GM19193 (cell line): ENCODE results near the gene WIZ.

ENCODE experiments used
- POLR2A ChIP-seq: IDR thresholded peaks from 4 replicates; pipeline ENCODE4 v1.6.1; 2011; ENCODE audit not compliant: insufficient read depth, insufficient read length; ENCODE audit errors: extremely low read depth

Gene WIZ

DNA sequence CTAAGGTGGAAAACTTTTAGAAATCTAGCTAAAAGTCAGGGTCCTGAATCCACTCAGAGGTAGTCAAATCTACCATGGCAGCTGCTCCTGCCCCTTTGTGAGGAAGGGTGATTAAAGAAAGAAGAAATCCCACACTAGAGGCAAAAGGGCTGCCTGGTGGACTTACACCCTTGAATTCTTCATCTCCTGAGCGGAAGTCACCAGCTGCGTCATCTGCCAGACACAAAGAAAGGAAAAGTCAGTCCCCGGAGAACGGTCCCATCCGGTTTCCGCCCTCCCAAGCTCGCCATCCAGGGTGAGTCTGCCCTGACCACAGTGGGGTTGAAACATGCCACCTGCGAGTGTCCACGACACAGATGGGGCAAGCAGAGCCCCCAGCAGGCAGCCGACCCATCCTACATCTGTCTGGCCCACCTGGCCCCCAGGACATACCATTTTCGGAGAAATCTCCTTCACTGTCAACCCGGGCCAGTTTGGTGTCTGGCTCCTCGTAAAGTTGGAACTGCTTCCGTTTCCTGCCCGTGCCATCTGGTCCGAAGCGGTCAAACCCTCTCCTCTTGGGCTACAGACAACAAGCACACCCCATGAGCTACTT is 77.9 kb downstream of the WIZ start:
- no peak for TF ChIP-seq POLR2A

DNA sequence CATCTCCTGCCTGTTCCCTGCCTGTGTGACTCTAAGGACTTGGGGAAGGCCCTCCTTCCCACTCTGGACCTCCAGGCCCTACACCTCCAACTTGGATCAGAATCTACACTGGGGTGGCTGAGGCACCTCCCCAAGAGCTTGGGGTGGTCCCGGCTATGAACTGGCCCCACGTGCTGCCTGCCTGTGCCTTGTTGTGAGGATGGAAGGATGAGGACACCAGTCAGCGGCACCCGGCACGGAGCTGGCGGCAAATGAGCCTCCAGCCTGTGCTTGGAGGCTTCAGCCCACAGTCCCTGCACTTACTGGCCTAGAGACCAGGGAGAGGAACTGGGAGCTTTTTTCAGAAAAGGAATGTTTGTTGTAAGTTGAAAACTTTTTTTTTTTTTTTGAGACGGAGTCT is 78.6 kb downstream of the WIZ start:
- TF ChIP-seq POLR2A = no peak
